Hepatocyte (in vitro differentiated cells): ENCODE results near the gene BICDL2.
"Not testable (repeated sequence)": the region's sequence is repeated elsewhere in the genome, so short reads cannot be mapped to it uniquely, and the experiment has no call there.

Experiments
- CTCF ChIP-seq: fragments of 200-600 bp; sonication (generic); IDR thresholded peaks from 2 replicates; pipeline ENCODE4 v1.5.1; 2016; ENCODE audit warnings: antibody characterized with exemption, mild to moderate bottlenecking; ENCODE audit not compliant: poor library complexity
- EZH2 ChIP-seq: fragments of 200-600 bp; sonication (generic); IDR thresholded peaks from 2 replicates; pipeline ENCODE4 v1.6.1; 2016; ENCODE audit warnings: antibody characterized with exemption, mild to moderate bottlenecking, borderline replicate concordance
- EZH2phosphoT487 ChIP-seq: fragments of 200-600 bp; sonication (generic); IDR thresholded peaks from one replicate; pipeline ENCODE4 v1.6.1; 2018; ENCODE audit warnings: antibody characterized with exemption, mild to moderate bottlenecking, low read depth, moderate library complexity; ENCODE audit not compliant: unreplicated experiment, severe bottlenecking

GRCh38 chr16:3083408-3083807 is 46.7 kb upstream of the BICDL2 start:
- not testable (repeated sequence) for TF ChIP-seq CTCF, EZH2phosphoT487, EZH2
